ENCODE data around the gene ZFAND2A. TPM values are rescaled to one million over a fixed set of nuclear protein-coding genes. Genes with fewer than 3 reads are reported as not detected.

The ZFAND2A gene
- polyA plus RNA-seq, 1 donor (not counting 4 experiments of a cell fraction or from before 2014, with no cell fraction given), result 25.5 TPM

- DNase-seq (ENCODE audit: low read depth, low spot score), result no peak
Measured at GRCh38 chr7:1121886-1122831, 37.8 kb downstream of the ZFAND2A start.

GRCh38 chr7:1121476-1121875 is 38.5 kb downstream of the ZFAND2A start:
- no peaks in the 10 kb centered on the region for H4K20me1 ChIP-seq (ENCODE audit: control insufficient read depth, extremely low read depth, insufficient read depth, low read length)
- H3K9ac ChIP-seq (ENCODE audit: control insufficient read depth, extremely low read depth, insufficient read depth, low read length), result no peak overlapping the region
- no peak overlapping the region for H3K27ac ChIP-seq (ENCODE audit: control insufficient read depth, insufficient read depth, low read length)
- peaks cover 44% of the 10 kb centered on the region for H3K79me2 ChIP-seq (ENCODE audit: control insufficient read depth, insufficient read depth, low read length)
- no peaks in the 10 kb centered on the region for H3K9me1 ChIP-seq (ENCODE audit: control insufficient read depth, extremely low read depth, insufficient read depth, low read length)
- no peak overlapping the region for H2AFZ ChIP-seq (ENCODE audit: control insufficient read depth, low read length)
- no peaks in the 10 kb centered on the region for H3K27me3 ChIP-seq (ENCODE audit: control insufficient read depth, extremely low read depth, insufficient read depth, low read length)
- no peaks in the 10 kb centered on the region for H3K9me3 ChIP-seq (ENCODE audit: control insufficient read depth, low read depth, low read length)
- DNase-seq (ENCODE audit: low read depth, low spot score) (no peak), FAIRE-seq (no peak)
- dilution Hi-C loops (cut with MboI; ENCODE audit: extremely low pct_ligation_motif_present, low sequenced_read_pairs), result no loop called here
- H3K4me2 ChIP-seq (ENCODE audit: control insufficient read depth, extremely low read depth, insufficient read depth, low read depth, low read length), result no peak overlapping the region
- no peak overlapping the region for H3K4me3 ChIP-seq (ENCODE audit: control insufficient read depth in 2 of 3, extremely low read depth in 1 of 3, insufficient read depth in 2 of 3, low read depth in 1 of 3, low read length in 3 of 3)
- H3K4me1 ChIP-seq (ENCODE audit: control insufficient read depth, extremely low read depth, insufficient read depth, low read length), result peaks cover 6% of the 10 kb centered on the region
- H3K36me3 ChIP-seq (ENCODE audit: control insufficient read depth in 2 of 2, extremely low read depth in 1 of 2, insufficient read depth in 2 of 2, low read length in 2 of 2), result peaks cover 1 to 5% of the 10 kb centered on the region in 2 experiments
- no peak for TF ChIP-seq CTCF (optimal IDR thresholded peaks at IDR 0.05 in 1 of 3, IDR thresholded peaks at IDR 0.05 in 1 of 3, conservative IDR thresholded peaks at IDR 0.05 in 1 of 3; ENCODE audit: extremely low read depth in 1 of 3, insufficient read depth in 2 of 3, low read length in 3 of 3)
- no peak for TF ChIP-seq EZH2 (IDR thresholded peaks at IDR 0.05; ENCODE audit: low read length)

More at GRCh38 chr7:1121886-1122831, 37.8 kb downstream of the ZFAND2A start:
- no peak overlapping the region for H3K27ac ChIP-seq (ENCODE audit: control insufficient read depth, insufficient read depth, low read length)
- peaks cover 6% of the 10 kb centered on the region for H3K4me1 ChIP-seq (ENCODE audit: control insufficient read depth, extremely low read depth, insufficient read depth, low read length)
- H3K36me3 ChIP-seq (ENCODE audit: control insufficient read depth in 2 of 2, extremely low read depth in 1 of 2, insufficient read depth in 2 of 2, low read length in 2 of 2), result peaks cover 6 to 11% of the 10 kb centered on the region in 2 experiments
- no peak overlapping the region for H3K9ac ChIP-seq (ENCODE audit: control insufficient read depth, extremely low read depth, insufficient read depth, low read length)
- TF ChIP-seq CTCF (optimal IDR thresholded peaks at IDR 0.05 in 1 of 3, IDR thresholded peaks at IDR 0.05 in 1 of 3, conservative IDR thresholded peaks at IDR 0.05 in 1 of 3; ENCODE audit: extremely low read depth in 1 of 3, insufficient read depth in 2 of 3, low read length in 3 of 3) (no peak), EZH2 (IDR thresholded peaks at IDR 0.05; ENCODE audit: low read length) (no peak)
- H2AFZ ChIP-seq (ENCODE audit: control insufficient read depth, low read length), result no peak overlapping the region
- no peaks in the 10 kb centered on the region for H3K9me1 ChIP-seq (ENCODE audit: control insufficient read depth, extremely low read depth, insufficient read depth, low read length)
- no peaks in the 10 kb centered on the region for H4K20me1 ChIP-seq (ENCODE audit: control insufficient read depth, extremely low read depth, insufficient read depth, low read length)
- peaks cover 44% of the 10 kb centered on the region for H3K79me2 ChIP-seq (ENCODE audit: control insufficient read depth, insufficient read depth, low read length)
- dilution Hi-C loops (cut with MboI; ENCODE audit: extremely low pct_ligation_motif_present, low sequenced_read_pairs), result no loop called here
- H3K4me3 ChIP-seq (ENCODE audit: control insufficient read depth in 2 of 3, extremely low read depth in 1 of 3, insufficient read depth in 2 of 3, low read depth in 1 of 3, low read length in 3 of 3), result no peak overlapping the region
- no peaks in the 10 kb centered on the region for H3K9me3 ChIP-seq (ENCODE audit: control insufficient read depth, low read depth, low read length)
- no peak overlapping the region for H3K4me2 ChIP-seq (ENCODE audit: control insufficient read depth, extremely low read depth, insufficient read depth, low read depth, low read length)
- FAIRE-seq, result no peak
- H3K27me3 ChIP-seq (ENCODE audit: control insufficient read depth, extremely low read depth, insufficient read depth, low read length), result no peaks in the 10 kb centered on the region

Data from keratinocyte (primary cell).